Type B pancreatic cell (in vitro differentiated cells): ENCODE results near the gene MYO9A. TPM values are rescaled to one million over a fixed set of nuclear protein-coding genes. Genes with fewer than 3 reads are reported as not detected.

Experiments used
- DNase-seq: peaks from one replicate; pipeline ENCODE4 v3.0.0; 2021; ENCODE audit warnings: mixed read lengths; ENCODE audit not compliant: unreplicated experiment; ENCODE audit errors: extremely low spot score
- H3K27ac Mint-ChIP-seq: 2 replicates; pipeline ENCODE4 v1.8.0; 2021; ENCODE audit warnings: mild to moderate bottlenecking, mixed read lengths
- H3K27me3 Mint-ChIP-seq: 2 replicates; pipeline ENCODE4 v1.8.0; 2021; ENCODE audit warnings: mixed read lengths
- H3K36me3 Mint-ChIP-seq: 2 replicates; pipeline ENCODE4 v1.8.0; 2021; ENCODE audit warnings: mixed read lengths
- H3K4me1 Mint-ChIP-seq: one replicate; pipeline ENCODE4 v1.8.0; 2021; ENCODE audit warnings: mixed read lengths; ENCODE audit not compliant: unreplicated experiment
- H3K4me3 Mint-ChIP-seq: 2 replicates; pipeline ENCODE4 v1.8.0; 2021; ENCODE audit warnings: mild to moderate bottlenecking, mixed read lengths
- H3K9me3 Mint-ChIP-seq: 2 replicates; pipeline ENCODE4 v1.8.0; 2021; ENCODE audit warnings: mixed read lengths
- CTCF ChIP-seq: fragments of 200-600 bp; sonication (generic); conservative IDR thresholded peaks from 2 replicates; pipeline ENCODE4 v1.5.0; 2021; ENCODE audit warnings: antibody characterized with exemption, mild to moderate bottlenecking
- total RNA-seq: library from RNA; stranded (reverse); gene quantifications from 2 replicates; pipeline ENCODE4 v1.2.1, GENCODE V29; 2021; ENCODE audit warnings: low replicate concordance

Gene MYO9A
- total RNA-seq, 1 donor from 2014 or later: 43.4 TPM

- Mint-ChIP-seq H3K27me3 (no peaks in the 10 kb centered on the region), H3K27ac (peak overlapping the region; percentile 100), H3K4me1 (peaks cover 10% of the 10 kb centered on the region), H3K9me3 (peaks cover 5% of the 10 kb centered on the region), H3K4me3 (peak overlapping the region; percentile 23), H3K36me3 (peaks cover 29% of the 10 kb centered on the region)
- DNase-seq: no peak
- no peak for TF ChIP-seq CTCF
Observed at GRCh38 chr15:71973366-71973765, 144.6 kb downstream of the MYO9A start.

- peak overlapping the region; percentile 62 for H3K4me3 Mint-ChIP-seq
- no peaks in the 10 kb centered on the region for H3K27me3 Mint-ChIP-seq
- peak overlapping the region; percentile 94 for H3K27ac Mint-ChIP-seq
- no peak for TF ChIP-seq CTCF
- H3K36me3 Mint-ChIP-seq: peaks cover 30% of the 10 kb centered on the region
- peaks cover 5% of the 10 kb centered on the region for H3K9me3 Mint-ChIP-seq
- peaks cover 10% of the 10 kb centered on the region for H3K4me1 Mint-ChIP-seq
- DNase-seq: no peak
Observed at GRCh38 chr15:71971905-71972304, 146.0 kb downstream of the MYO9A start.

- Mint-ChIP-seq H3K27ac (peak overlapping the region; percentile 8), H3K36me3 (peaks cover 26% of the 10 kb centered on the region), H3K9me3 (peaks cover 3% of the 10 kb centered on the region), H3K4me3 (no peak overlapping the region), H3K27me3 (no peaks in the 10 kb centered on the region), H3K4me1 (peaks cover 10% of the 10 kb centered on the region)
- DNase-seq: no peak
- no peak for TF ChIP-seq CTCF
Observed at GRCh38 chr15:71970435-71970834, 147.5 kb downstream of the MYO9A start.

GRCh38 chr15:71962537-71962936 lies 155.4 kb downstream of the MYO9A start:
- no peak for DNase-seq
- Mint-ChIP-seq H3K36me3 (peaks cover 8% of the 10 kb centered on the region), H3K27ac (no peak overlapping the region), H3K4me1 (peaks cover 6% of the 10 kb centered on the region), H3K9me3 (no peaks in the 10 kb centered on the region), H3K27me3 (no peaks in the 10 kb centered on the region), H3K4me3 (no peak overlapping the region)
- TF ChIP-seq CTCF: no peak

- no peak overlapping the region for H3K4me3 Mint-ChIP-seq
- no peak for TF ChIP-seq CTCF
- DNase-seq: no peak
- H3K4me1 Mint-ChIP-seq: no peaks in the 10 kb centered on the region
- H3K27me3 Mint-ChIP-seq: no peaks in the 10 kb centered on the region
- peaks cover 10% of the 10 kb centered on the region for H3K36me3 Mint-ChIP-seq
- H3K9me3 Mint-ChIP-seq: no peaks in the 10 kb centered on the region
- no peak overlapping the region for H3K27ac Mint-ChIP-seq
Observed at GRCh38 chr15:71957026-71957425, 160.9 kb downstream of the MYO9A start.

GRCh38 chr15:71951134-71951533 lies 166.8 kb downstream of the MYO9A start:
- Mint-ChIP-seq H3K9me3 (no peaks in the 10 kb centered on the region), H3K4me1 (no peaks in the 10 kb centered on the region), H3K27me3 (no peaks in the 10 kb centered on the region), H3K4me3 (no peak overlapping the region), H3K27ac (no peak overlapping the region), H3K36me3 (peaks cover 11% of the 10 kb centered on the region)
- DNase-seq: no peak
- no peak for TF ChIP-seq CTCF
